NCI-H2081 (cell line): ENCODE measurements around the gene PPP2R5D.
A peak's percentile ranks its signal among the peaks of the same experiment; 100 is the strongest.
"Not testable (repeated sequence)": the region's sequence is repeated elsewhere in the genome, so short reads cannot be mapped to it uniquely, and the experiment has no call there.

Experiments
- DNase-seq, 2 experiments: peaks; one replicate each; lab custom pipeline; 2025; lab: John Stamatoyannopoulos, UW

The PPP2R5D gene

DNA sequence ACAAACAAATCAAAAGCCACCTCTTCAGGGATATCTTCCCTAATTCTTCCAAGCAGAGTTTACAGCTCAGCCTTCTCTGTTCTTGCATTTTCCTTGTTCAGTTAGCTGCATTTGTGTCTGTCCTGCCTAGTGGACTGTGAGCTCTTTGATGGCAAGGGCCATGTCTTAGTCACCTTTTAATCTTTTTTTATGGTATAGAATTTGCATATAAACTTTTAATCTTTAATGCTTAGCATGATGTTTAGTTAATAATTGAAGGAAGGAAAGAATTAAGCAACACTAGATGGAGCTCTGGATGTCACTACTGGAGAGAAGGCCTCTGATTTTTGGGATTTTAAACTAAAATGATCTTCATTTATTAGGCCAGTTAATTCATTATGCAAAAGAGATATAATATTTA, 12.1 kb downstream of the PPP2R5D start:
- no peak for DNase-seq

DNA sequence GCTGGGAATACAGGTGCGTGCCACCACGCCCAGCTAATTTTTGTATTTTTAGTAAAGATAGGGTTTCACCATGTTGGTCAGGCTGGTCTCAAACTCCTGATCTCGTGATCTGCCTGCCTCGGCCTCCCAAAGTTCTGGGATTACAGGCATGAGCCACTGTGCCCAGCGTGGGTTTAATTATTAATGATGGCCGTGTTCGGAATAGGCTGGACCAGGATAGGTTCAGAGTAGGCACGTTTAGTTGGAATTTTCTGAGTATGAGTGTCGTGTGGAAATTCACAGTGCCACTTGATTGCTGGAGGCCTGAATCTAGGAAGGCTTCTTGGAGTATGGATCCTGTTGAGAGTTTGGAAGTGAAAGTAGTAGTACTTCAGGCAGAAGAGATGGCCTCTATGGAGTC, 13.8 kb downstream of the PPP2R5D start:
- DNase-seq = not testable (repeated sequence)

DNA sequence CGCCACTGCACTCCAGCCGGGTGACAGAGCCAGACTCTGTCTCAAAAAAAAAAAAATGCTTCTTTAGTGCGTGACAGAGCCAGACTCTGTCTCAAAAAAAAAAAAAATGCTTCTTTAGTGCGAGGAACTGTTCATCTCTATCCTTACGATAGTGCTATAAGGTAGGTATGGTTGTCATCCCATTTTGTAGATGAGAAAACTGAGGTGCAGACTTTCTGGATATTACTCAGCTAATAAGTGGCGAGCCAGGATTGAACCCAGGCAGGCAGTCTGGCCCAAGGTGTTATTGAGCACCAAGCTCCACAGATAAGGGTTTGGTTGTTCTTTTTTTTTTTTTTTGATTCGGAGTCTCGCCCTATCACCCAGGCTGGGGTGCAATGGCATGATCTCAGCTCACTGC, 17.5 kb downstream of the PPP2R5D start:
- no peak for DNase-seq

DNA sequence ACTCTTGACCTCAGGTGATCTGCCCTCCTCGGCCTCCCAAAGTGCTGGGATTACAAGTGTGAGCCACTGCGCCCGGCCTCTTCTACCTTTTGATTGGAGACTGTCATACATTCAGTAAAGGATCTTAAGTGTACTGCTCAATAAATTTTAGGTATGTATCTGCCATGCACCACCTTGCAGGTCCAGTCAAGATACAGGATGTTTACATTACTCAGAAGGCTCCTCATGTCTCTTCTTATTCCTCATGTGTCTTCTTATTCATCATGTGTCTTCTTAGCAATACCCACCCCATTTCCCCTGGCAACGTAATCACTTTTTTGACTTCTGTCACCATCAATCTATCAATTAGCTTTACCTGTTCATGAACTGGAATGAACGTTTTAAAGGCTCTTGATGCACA, 21.5 kb downstream of the PPP2R5D start:
- no peak for DNase-seq

DNA sequence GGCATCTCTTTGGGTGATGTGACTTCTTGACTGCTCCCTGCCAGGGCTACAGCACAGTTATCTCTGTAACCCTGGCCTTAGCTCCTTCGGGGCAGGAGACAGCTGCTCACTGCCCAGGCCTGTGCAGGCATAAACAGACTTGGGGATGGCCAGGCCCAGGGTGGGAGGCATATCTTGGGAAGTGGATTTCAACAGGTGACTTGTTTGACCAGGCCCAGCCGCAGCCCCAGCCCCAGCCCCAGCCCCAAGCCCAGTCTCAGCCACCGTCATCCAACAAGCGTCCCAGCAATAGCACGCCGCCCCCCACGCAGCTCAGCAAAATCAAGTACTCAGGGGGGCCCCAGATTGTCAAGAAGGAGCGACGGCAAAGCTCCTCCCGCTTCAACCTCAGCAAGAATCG, 21.9 kb downstream of the PPP2R5D start:
- DNase-seq = no peak

DNA sequence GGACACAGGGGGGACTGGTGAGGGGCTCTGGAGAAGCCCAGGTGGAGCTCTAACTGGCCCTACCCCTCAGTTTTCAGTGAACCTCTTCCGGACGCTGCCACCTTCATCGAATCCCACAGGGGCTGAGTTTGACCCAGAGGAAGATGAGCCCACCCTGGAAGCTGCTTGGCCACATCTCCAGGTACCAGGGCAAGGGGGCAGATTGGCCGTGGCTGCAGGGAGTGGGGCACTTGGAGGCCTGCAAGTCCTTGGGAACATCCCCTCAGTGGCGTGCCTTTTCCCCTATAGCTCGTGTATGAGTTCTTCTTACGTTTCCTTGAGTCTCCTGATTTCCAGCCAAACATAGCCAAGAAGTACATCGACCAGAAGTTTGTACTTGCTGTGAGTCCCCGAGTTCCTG, 22.8 kb downstream of the PPP2R5D start:
- no peak for DNase-seq

DNA sequence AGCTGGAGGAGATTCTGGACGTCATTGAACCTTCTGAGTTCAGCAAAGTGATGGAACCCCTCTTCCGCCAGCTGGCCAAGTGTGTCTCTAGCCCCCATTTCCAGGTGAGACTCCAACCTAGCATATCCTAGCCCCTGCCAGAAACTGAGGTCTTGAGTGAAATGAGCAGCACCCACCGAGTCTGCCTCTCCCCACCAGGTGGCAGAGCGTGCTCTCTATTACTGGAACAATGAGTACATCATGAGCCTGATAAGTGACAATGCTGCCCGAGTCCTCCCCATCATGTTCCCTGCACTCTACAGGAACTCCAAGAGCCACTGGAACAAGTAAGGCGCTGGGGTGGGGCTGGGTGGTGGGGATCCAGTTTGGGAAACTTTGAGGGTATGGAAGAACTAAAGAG, 24.8 kb downstream of the PPP2R5D start:
- DNase-seq = peak in 1 of 2 experiments; percentile 43

DNA sequence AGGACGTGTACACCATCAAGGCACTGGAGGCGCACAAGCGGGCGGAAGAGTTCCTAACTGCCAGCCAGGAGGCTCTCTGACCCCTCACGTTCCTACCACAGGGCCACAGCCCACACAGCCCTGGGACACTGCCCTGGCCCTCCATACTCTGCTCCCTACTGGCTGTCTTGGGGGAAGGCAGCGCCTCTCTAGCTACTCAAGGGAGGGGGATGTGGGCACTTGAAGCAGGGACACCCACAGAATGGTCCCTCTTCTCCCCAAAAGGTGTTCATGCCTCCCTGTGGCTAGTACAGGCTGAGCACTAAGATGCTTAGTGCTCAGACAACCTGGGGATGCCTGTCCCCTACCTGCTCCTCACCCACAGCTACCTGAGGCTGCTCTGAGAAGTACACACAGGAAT, 26.8 kb downstream of the PPP2R5D start:
- no peak for DNase-seq

DNA sequence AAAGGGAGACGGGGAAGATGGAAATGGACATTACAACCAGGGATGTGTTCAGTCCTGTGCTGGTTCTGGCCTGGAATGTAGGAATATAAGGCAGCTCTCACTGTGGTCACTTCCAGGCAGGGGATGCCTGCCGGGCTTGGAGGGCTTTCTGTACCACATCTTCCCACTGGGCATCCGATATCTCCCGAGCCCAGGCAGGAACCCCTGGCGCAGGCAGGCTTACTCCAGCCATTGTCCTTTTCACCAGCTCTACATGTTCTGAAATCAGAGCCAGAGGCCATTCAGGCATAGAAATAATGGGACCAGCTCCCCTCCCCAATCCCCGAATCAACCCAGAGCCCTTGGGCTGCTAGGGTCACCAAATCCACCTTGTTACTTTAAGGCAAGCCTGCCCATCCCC, 28.0 kb downstream of the PPP2R5D start:
- no peak for DNase-seq

DNA sequence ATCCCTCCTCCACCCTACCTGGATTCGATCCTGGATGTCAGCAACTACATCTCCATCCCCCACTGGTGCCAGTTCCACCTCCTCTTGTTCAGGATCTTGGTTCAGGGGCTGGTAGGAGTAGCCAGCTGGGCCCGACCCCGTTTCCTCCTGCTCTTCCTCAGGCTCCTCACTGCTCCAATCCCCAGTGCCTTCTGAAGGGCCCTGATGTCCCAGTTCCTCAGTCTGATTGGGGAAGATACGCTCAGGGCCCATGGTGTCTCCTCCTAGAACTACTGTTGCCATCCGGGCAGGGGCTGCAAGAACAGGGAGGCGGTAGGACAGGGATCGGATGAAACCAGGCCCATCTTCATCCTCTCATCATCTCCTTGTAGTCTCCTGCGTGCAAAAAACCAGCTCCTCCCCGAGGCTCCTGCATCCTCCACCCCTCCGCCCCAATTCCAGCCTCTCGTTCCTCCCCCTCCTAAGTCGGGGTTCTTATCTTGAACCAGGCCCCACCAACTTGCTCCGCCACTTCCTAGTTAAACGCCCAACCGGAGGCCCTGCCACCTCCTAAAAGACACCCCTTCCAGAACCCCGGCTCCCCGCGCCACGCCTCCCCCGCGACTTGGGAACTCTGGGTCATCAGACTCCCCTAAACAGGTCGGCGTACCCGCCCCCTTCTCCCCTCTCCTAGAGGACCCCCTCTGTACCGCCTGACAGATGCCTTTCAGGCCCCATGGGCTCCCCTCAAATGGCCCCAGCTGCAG, 28.9 kb downstream of the PPP2R5D start:
- no peak for DNase-seq

DNA sequence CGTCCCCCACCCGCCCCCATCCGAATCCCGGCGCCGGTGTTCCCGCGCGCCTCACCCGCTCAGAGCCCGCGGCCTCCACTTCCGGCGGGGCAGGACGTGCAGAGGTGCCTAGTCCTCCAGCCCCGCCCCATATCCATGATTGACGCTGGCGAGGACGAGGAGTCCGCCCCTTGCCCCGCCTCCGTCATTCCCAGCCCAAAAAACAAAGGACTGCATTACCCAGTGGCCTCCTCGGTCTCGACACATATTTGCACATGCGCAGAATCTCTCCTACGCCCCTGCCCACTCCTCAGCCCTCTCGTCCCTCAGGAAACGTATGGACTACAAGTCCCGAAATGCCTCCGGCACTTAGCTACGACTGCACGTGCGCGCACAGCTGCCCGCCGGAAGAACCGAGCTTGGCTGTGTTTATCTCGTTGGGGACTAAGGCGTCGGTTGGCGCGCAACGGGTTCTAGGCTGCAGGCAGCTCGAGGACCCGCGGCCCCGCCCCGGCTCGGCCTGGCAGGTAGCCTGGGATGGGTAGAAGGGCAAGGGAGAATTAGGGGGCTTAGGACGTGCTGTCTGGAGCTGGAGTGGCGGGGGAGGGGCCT, 29.6 kb downstream of the PPP2R5D start, which contains the start of the genes KLHDC3 and MEA1:
TSS of gene KLHDC3 (plus strand) at position 407 of the 591 bp plus-strand sequence. CDS start 2,944 bp downstream, outside the sequence.
TSS of gene MEA1 (minus strand) at position 104 of the 591 bp plus-strand sequence. CDS start 133 bp downstream, outside the sequence.
- DNase-seq = peak; percentile 99 to 100

DNA sequence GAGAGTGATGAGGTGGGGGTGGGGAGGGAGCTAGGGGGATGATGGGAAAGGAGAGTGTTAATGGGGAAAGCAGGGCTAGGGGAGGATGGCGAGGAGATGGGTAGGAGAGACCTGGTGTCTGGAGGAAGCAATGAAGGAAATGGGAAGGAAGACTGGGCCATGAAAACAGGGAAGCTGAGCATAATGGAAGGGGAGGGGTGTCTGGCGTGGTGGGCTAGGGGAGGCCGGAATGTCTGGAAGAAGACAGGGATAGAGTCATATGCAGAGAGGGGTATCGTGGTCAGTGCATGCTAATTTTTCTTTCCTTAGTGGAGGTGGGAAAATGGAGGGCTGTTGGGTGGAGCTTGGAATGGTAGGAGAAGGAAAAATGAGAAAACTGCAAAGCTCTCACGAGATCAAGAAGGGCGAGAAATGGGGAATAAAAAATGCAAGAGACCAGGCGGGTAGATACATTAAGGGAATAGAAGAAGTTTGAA, 30.1 kb downstream of the PPP2R5D start:
- DNase-seq = no peak

DNA sequence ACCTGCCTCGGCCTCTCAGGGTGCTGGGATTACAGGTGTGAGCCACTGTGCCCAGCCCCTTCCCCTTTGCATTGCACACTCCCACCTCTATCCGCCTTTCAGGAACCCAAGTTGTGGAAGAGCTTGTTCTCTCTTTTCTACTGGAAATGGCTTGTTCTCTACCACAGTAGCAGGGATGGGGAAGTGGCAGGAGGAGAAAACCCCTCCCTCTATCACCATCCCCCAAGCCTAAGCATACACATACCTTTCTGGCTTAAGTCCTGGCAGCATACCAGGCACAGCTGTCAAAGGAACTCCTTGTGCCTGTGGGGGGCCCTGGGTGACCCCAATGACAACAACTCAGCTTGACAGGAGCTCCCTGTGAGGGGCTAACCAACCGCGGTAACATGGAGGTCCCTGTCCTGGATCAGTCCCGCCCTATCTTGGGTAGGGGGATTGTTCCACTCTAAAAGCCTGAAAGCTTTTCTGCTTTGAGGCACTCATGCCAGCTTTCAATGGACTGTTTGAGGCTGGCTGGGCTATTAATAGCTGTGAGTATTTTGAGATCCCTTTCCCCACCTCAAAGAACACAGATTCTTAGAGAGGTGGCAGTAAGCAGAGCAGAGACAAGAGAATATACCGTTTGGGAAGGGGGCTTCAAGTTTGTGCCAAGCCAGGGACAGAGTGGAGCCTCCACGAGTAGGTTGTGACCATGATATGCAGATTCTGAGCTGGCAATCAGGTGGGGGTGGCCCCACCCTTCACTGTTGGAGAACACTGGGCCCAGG, 32.0 kb downstream of the PPP2R5D start:
- DNase-seq = no peak

DNA sequence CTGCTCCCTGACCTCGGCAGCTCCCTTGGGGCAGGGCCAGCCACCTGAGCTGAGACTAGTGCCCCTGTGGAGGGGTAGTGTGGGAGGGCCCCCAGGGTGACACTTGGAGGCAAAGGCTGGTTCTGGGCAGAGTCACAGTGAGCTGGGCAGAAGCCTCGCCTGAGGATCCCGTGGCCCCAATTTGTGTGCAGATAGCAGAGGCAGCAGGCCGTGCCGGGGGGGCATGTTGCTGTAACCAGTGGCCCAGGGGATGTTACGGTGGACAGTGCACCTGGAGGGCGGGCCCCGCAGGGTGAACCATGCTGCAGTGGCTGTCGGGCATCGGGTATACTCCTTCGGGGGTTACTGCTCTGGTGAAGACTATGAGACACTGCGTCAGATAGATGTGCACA, 32.6 kb downstream of the PPP2R5D start:
- DNase-seq = no peak

DNA sequence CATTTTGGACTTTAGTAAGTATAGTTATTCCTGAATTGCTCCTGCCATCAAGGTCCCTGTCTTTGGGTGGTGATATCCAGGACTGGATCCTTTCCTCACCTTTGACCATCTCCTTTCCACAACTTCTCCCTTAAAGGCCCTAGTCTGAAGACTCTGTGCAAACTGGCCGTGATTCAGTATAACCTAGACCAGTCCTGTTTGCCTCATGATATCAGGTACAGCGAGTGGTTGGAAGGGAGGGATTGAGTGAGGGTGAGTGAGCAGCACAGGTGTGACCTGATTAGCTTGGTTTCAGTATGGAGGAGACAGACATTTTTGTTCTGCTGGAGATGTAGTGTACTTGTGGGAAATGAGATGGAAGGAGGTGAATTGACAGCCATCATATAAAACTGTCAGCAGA, 34.8 kb downstream of the PPP2R5D start:
- no peak for DNase-seq

DNA sequence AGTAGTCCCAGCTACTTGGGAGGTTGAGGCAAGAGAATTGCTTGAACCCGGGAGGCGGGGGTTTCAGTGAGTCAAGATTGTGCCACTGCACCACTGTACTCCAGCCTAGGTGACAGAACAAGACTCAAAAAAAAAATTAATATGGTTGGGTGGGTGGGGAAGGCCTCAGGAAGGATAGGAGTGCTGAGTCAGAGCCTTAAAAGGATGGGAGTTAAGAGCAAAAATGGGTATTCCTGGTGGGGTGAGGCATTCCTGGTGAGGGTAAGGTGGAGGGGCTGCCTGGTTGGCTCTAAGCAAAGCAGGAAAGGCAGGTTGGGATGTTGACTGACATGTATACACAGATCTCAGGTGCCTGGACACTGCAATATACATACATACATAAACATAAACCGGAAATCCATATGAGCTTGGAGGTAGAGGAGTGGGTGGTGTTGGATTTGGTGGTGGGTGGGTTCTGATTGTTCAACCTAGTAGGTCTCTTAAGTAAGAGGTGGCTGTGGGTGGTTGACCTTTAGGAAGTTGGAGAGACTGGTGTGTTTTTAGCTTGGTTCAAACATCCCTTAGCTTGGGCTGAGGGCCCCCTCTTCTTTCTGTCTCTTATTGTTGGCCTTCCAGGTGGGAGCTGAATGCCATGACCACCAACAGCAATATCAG, 35.8 kb downstream of the PPP2R5D start:
- DNase-seq = no peak

DNA sequence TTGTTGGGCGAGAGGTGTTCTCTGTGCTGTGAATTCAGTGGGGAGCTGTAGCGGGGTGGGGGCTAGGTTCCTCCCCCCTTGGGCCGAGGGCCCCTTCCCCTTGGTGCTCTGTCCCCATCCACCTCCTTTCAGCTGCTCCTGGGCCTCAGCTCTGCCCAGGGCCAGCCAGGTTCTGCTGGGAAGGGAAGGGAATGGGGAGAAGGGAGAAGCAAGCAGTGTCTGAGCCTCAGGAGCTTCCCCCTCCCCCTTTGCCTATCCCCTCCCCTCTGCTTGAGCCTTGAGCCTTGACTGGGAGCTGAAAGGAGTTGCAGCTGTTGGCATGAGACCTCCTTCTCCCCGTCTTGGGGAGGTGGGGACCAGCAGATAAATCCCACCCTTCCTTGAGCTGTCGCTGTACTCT, 36.5 kb downstream of the PPP2R5D start:
- DNase-seq = no peak

DNA sequence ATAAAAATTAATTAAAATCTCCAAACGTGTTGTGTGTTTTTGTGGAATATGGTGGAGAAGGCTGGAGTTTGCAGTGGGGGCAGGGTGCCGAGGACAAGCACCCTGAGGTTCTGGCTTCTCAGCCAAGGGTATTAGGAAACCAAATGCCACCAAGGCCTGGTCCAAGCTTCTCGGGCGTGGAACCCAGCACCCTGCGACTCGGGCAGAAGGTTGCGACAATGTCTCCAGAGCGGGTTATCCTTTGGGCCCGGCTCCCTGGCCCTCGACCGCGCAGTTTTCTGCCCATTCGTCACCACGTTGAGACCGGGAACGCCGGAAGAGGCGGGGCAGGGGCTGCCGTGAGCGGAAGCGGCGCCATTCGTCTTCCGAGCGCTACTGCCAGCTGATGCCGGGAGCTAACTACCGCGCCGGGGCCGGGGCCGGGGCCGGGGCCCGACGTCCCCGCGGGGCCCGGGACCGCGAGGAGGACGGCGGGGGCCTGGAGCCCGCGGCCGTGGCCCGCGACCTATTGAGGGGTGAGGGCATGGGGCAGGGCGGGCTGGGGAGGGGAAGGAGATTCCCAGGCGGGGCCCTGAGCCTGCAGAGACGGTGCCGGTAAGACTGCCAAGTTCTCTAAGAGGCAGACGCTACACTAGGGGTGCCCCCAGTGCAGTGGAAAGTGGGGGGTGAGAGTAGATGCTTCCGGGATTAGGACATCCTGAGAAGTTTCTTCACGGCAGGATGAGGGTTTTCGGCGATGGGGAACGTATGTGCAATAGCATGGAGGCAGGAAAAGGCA, 37.1 kb downstream of the PPP2R5D start, which contains the start of gene RRP36:
TSS of gene RRP36 (plus strand) at position 354 of the 778 bp plus-strand sequence. CDS start at position 386, 32 bp downstream.
- peak; percentile 61 to 79 for DNase-seq

DNA sequence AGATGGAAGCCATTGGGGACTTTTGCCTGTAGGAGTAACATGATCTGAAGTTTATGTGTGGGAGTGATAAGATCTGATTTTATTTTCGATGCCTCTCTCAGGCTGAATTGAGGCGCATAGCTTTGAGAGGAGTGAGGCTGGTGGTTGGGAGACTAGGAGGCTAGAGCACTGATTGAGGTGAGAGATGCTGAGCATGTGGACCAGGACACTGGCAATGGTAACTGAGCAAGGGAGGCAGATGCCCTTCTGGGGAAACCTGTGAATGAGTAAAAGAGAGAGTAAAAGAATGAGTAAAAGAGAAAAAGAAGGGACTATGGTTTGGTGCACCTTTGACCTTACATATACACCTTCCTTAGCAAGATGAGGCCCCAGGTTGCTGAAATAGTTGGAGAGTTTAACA, 40.1 kb downstream of the PPP2R5D start:
- DNase-seq = no peak

DNA sequence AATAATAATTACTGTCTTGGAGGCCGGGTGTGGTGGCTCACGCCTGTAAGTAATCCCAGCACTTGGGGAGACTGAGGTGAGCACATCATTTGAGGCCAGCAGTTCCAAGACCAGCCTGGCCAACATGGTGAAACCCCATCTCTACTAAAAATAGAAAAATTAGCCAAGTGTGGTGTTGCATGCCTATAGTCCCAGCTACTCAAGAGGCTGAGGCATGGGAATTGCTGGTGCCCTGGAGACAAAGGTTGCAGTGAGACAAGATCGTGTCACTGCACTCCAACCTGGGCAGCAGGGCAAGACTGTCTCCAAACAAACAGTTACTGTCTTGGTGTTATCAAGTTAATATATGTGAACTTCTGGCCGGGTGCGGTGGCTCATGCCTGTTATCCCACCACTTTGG, 42.0 kb downstream of the PPP2R5D start:
- DNase-seq = no peak

DNA sequence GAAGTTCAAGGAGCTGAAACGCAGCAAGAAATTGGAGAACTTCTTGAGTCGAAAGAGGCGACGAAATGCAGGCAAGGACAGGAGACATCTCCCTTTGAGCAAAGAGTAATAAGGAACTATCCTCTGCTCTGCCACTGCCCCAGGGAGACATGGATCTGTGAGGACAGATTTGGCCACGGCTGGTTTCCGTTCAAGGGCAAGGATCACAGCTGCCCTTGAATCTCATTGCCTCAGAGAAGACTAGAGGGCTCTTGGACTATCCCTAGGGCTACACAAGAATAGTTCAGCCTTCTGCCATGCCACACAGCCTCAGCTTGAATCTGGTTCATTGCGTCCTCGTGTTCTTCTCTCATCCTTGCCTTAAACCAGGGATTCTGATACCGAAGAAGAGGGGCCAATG, 44.8 kb downstream of the PPP2R5D start:
- no peak for DNase-seq
